Fibroblast of lung (primary cell): Measurements from ENCODE around the gene SLC45A1. TPM values are rescaled to one million over a fixed set of nuclear protein-coding genes. Genes with fewer than 3 reads are reported as not detected.

Experiments used
- DNase-seq, 2 donors: peaks; one replicate each; pipeline versions ENCODE4 v3.0.0 to v3.0.0-alpha.2; 2010; ENCODE audit warnings: low read depth in 2 of 2
- H2AFZ ChIP-seq: 2 replicates; pipeline ENCODE4 v1.5.1; 2012; ENCODE audit warnings: low read length, control low read depth, inconsistent platforms
- H3K27ac ChIP-seq: 2 replicates; pipeline ENCODE4 v1.5.1; 2011; ENCODE audit warnings: low read length, control low read depth; ENCODE audit not compliant: insufficient read depth
- H3K27me3 ChIP-seq: 2 replicates; pipeline ENCODE4 v1.5.1; 2011; ENCODE audit warnings: mild to moderate bottlenecking, low read length; ENCODE audit not compliant: control insufficient read depth, insufficient read depth
- H3K36me3 ChIP-seq: 2 replicates; pipeline ENCODE4 v1.5.1; 2011; ENCODE audit warnings: low read length; ENCODE audit not compliant: control insufficient read depth, insufficient read depth
- H3K4me1 ChIP-seq: 2 replicates; pipeline ENCODE4 v1.5.1; 2011; ENCODE audit warnings: low read length; ENCODE audit not compliant: control insufficient read depth, insufficient read depth; ENCODE audit errors: extremely low read depth
- H3K4me2 ChIP-seq: 2 replicates; pipeline ENCODE4 v1.5.1; 2011; ENCODE audit warnings: low read length, control low read depth; ENCODE audit not compliant: insufficient read depth; ENCODE audit errors: extremely low read depth
- H3K4me3 ChIP-seq, 4 experiments: fragments of 200-600 bp in 1 of 4; sonication (generic) in 1 of 4; replicated peaks in 1 of 4; 2 replicates each; pipeline ENCODE4 v1.5.1; 2011 to 2016; ENCODE audit warnings: low read length in 4 of 4, low read depth in 3 of 4, mild to moderate bottlenecking in 3 of 4, control low read depth in 2 of 4, inconsistent platforms in 1 of 4, mixed read lengths in 1 of 4; ENCODE audit not compliant: insufficient read depth in 1 of 4; ENCODE audit errors: control extremely low read depth in 1 of 4
- H3K79me2 ChIP-seq: 2 replicates; pipeline ENCODE4 v1.5.1; 2012; ENCODE audit warnings: mild to moderate bottlenecking, low read length, inconsistent platforms; ENCODE audit not compliant: control insufficient read depth, insufficient read depth
- H3K9ac ChIP-seq: 2 replicates; pipeline ENCODE4 v1.5.1; 2011; ENCODE audit warnings: mild to moderate bottlenecking, low read length, control low read depth; ENCODE audit not compliant: insufficient read depth
- H3K9me3 ChIP-seq: 2 replicates; pipeline ENCODE4 v1.5.1; 2012; ENCODE audit warnings: low read depth, low read length; ENCODE audit not compliant: control insufficient read depth, insufficient read depth
- H4K20me1 ChIP-seq: 2 replicates; pipeline ENCODE4 v1.5.1; 2011; ENCODE audit warnings: low read length; ENCODE audit not compliant: control insufficient read depth, insufficient read depth; ENCODE audit errors: extremely low read depth
- EZH2 ChIP-seq: IDR thresholded peaks from 2 replicates; pipeline ENCODE4 v1.5.1; 2012; ENCODE audit warnings: low read length, control low read depth, mild to moderate bottlenecking; ENCODE audit errors: missing control alignments
- polyA plus RNA-seq, 2 donors: library from polyadenylated mRNA; depleted of rRNA in 1 of 2; stranded (reverse) in 1 of 2; unstranded in 1 of 2; fragments of >200 nt; gene quantifications; 2 replicates each; pipeline ENCODE4 v1.2.1, GENCODE V29; 2011 to 2012; ENCODE audit warnings: missing spikeins in 1 of 2
- total RNA-seq: library from RNA; depleted of rRNA; stranded (reverse); fragments of >200 nt; gene quantifications from 2 replicates; pipeline ENCODE4 v1.2.1, GENCODE V29; 2014
- TF ChIP-seq, protein P1 (sequence below), 2 donors: IDR thresholded peaks in 1 of 2; conservative IDR thresholded peaks in 1 of 2; 1 replicate in 1 of 2; 2 replicates in 1 of 2; pipeline ENCODE4 v1.5.1; 2011 to 2012; ENCODE audit warnings: low read length in 2 of 2, control low read depth in 1 of 2, inconsistent platforms in 1 of 2, low read depth in 1 of 2, mild to moderate bottlenecking in 1 of 2

SLC45A1 gene
- total and polyA plus RNA-seq, 2 donors (not counting 1 experiment from before 2014, with no cell fraction given) = 2.1 to 2.6 TPM

DNA sequence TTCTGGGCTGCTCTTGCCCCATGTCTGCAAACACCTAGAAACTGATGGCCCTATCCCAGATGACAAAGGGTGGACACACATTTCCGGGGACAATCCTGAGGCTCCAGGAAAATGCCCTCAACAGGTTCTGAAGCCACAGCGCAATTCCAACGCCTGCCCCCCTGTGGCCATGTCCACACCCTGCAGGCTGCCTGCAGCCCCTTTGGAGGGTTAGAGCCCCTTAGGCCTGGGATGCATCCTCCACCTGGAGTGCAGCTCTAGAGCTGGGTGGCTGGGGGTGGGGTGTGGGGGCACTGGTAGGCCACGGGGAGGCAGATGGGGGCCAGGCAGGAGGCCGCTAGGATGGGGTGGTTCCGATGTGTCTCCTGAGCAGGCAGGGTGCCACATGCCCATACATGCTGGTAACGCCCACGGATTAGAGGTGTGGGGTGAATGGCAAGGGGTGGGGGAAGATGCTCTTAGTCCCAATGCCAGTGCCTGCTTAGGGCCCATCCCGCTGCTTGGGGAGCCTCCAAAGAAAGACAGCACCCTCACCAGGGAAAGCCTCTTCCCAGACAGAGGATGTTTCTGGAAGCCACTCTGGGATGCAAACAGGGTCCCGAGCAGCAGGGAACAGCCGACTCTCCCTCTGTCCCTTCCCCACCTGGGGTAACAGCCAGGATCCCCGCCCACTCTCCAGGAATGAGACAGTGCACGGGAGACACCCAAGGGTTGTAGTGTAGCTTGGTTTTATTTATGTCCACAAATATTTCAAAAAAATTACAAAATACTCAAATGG is 34.0 kb downstream of the SLC45A1 start:
- no peak for DNase-seq
- H3K4me3 ChIP-seq = no peak overlapping the region
- H3K4me2 ChIP-seq = no peak overlapping the region
- no peaks in the 10 kb centered on the region for H3K79me2 ChIP-seq
- peaks cover 16% of the 10 kb centered on the region for H3K36me3 ChIP-seq
- no peaks in the 10 kb centered on the region for H3K9me3 ChIP-seq
- no peaks in the 10 kb centered on the region for H3K27me3 ChIP-seq
- H3K9ac ChIP-seq = no peak overlapping the region
- no peaks in the 10 kb centered on the region for H4K20me1 ChIP-seq
- H2AFZ ChIP-seq = no peak overlapping the region
- H3K4me1 ChIP-seq = peaks cover 9% of the 10 kb centered on the region
- TF ChIP-seq EZH2 = no peak
- TF ChIP-seq, protein P1, sequence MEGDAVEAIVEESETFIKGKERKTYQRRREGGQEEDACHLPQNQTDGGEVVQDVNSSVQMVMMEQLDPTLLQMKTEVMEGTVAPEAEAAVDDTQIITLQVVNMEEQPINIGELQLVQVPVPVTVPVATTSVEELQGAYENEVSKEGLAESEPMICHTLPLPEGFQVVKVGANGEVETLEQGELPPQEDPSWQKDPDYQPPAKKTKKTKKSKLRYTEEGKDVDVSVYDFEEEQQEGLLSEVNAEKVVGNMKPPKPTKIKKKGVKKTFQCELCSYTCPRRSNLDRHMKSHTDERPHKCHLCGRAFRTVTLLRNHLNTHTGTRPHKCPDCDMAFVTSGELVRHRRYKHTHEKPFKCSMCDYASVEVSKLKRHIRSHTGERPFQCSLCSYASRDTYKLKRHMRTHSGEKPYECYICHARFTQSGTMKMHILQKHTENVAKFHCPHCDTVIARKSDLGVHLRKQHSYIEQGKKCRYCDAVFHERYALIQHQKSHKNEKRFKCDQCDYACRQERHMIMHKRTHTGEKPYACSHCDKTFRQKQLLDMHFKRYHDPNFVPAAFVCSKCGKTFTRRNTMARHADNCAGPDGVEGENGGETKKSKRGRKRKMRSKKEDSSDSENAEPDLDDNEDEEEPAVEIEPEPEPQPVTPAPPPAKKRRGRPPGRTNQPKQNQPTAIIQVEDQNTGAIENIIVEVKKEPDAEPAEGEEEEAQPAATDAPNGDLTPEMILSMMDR (conservative IDR thresholded peaks at IDR 0.05 in 1 of 2, IDR thresholded peaks at IDR 0.05 in 1 of 2; ENCODE audit: low read depth in 1 of 2, low read length in 2 of 2) = peak; percentile 38 to 72
- no peak overlapping the region for H3K27ac ChIP-seq

DNA sequence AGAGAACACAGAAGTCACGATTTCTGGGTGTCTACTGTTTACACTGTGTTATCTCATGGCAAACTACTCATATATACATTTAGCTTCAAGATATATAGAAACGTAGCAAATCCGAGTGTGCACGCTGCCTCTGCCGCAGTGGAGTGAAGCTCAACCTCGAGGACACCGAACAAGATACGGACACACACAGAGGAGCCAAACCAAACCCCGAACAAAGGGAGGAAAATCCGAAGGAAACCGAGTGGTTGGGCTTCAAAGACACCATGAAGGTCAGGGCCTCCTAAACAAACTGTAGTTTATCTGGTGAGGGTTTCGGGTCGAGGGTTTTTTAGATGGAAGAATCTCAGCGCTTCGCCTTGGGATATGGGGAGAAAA is 34.5 kb downstream of the SLC45A1 start:
- Histone ChIP-seq H3K9me3 (no peaks in the 10 kb centered on the region), H3K4me2 (no peak overlapping the region), H3K36me3 (peaks cover 18% of the 10 kb centered on the region), H3K27me3 (no peaks in the 10 kb centered on the region), H4K20me1 (no peaks in the 10 kb centered on the region), H3K79me2 (no peaks in the 10 kb centered on the region), H3K4me3 (no peak overlapping the region), H3K4me1 (peaks cover 9% of the 10 kb centered on the region), H3K9ac (no peak overlapping the region), H2AFZ (no peak overlapping the region), H3K27ac (peak overlapping the region; percentile 34)
- no peak for DNase-seq
- TF ChIP-seq EZH2 = no peak
- TF ChIP-seq, protein P1 (conservative IDR thresholded peaks at IDR 0.05 in 1 of 2, IDR thresholded peaks at IDR 0.05 in 1 of 2; ENCODE audit: low read depth in 1 of 2, low read length in 2 of 2) = no peak

DNA sequence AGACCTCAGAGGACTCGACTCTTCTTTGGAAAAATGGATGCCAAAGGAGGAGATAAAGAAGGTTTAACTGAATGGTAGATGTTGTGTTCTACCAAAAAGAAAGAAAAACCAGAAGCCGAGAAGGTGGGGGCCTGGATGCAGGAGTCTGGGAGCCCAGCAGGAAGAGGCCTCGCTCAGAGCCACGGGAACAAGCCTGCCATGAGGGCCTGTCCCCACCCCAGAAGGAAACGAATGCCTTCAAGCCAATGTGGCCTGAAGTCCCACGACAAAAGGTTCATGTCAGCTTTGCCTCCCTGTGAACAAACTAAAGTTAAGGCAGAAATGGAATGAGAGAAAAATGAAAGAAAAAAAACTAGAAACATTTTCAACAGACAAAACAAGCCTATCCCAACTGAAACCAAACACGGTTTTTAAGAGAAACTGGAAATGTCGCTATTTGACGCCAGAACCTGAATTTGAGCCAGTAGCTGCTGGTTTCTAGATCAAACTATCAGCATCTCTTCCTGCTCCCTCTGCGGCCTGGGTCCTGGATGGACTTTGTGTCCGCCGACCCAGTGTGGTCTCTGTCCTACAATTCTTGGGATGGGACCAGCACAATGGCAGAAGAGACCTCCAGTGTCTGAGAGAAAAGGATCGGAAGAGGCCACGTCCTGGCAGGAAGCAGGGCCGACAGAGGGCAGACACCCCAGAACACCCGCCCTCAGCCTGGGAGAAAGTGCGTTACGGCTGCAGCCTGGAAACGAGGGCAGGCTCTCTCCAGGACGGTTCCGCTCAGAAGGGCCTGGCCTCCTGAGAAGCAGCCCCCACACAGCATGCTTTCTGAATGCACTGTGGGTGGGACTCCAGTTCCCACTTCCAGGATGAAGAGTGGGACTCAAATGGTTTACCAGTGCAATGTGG is 35.2 kb downstream of the SLC45A1 start:
- Histone ChIP-seq H3K36me3 (peaks cover 25% of the 10 kb centered on the region), H3K27ac (peak overlapping the region; percentile 34), H3K4me3 (no peak overlapping the region)

More for the DNA sequence above, 35.2 kb downstream of the SLC45A1 start:
- Histone ChIP-seq H3K27me3 (no peaks in the 10 kb centered on the region), H4K20me1 (no peaks in the 10 kb centered on the region), H3K9ac (no peak overlapping the region), H2AFZ (no peak overlapping the region), H3K4me2 (peak overlapping the region; percentile 66), H3K79me2 (no peaks in the 10 kb centered on the region), H3K4me1 (peaks cover 9% of the 10 kb centered on the region), H3K9me3 (no peaks in the 10 kb centered on the region)
- TF ChIP-seq, protein P1 (conservative IDR thresholded peaks at IDR 0.05 in 1 of 2, IDR thresholded peaks at IDR 0.05 in 1 of 2; ENCODE audit: low read depth in 1 of 2, low read length in 2 of 2) = no peak
- TF ChIP-seq EZH2 = no peak
- no peak for DNase-seq
